ENCODE measurements around the gene HOXA13.

Gene HOXA13

DNA sequence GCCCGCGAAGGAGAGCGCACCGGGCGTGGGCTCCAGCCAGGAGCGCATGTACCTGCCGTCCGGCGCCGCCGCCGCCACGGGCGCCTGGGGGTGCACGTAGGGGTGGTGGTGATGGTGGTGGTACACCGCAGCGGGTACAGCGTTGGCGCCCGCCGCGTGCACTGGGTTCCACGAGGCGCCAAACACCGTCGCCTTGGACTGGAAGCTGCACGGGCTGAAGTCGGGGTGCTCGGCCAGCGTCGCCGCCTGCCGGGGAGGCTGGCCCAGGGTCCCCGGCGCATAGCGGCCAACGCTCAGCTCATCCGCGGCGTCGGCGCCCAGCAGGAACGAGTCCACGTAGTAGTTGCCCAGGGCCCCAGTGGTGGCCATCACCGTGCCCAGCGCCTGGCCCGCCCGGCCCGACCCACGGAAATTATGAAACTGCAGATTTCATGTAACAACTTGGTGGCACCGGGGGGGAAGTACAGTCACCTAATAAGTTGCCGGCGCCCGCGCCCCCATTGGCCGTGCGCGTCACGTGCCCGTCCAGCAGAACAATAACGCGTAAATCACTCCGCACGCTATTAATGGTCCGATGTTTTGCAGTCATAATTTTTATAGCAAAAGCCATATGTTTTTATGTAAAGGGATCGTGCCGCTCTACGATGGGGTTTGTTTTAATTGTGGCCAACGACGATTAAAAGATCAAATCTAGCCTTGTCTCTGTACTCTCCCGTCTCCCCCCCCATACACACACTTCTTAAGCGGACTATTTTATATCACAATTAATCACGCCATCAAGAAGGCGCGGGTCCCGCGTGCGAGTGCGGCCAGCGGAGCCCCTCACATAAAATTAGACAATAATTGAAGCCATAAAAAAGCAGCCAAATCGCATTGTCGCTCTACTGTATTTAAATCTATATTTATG lies 34.5 kb downstream of the HOXA13 start, which contains the start of gene HOXA9:
Gene HOXA9 (minus strand): TSS at position 449 of the 907 bp plus-strand sequence. CDS start 80 bp downstream, at position 369.
- Histone ChIP-seq H3K27me3 (peaks cover 100% of the 10 kb centered on the region), H3K36me3 (no peaks in the 10 kb centered on the region), H3K9me3 (no peaks in the 10 kb centered on the region), H3K27ac (peak within 1 kb of the TSS; percentile 4), H3K4me3 (ENCODE audit: low read depth in 1 of 2, low read length in 1 of 2) (peak within 1 kb of the TSS; percentile 54 to 68), H3K4me1 (ENCODE audit: control insufficient read depth in 1 of 2, insufficient read depth in 1 of 2, low read depth in 1 of 2, low read length in 1 of 2) (peaks cover 52 to 85% of the 10 kb centered on the region in 2 experiments)
- TF ChIP-seq, protein P1, sequence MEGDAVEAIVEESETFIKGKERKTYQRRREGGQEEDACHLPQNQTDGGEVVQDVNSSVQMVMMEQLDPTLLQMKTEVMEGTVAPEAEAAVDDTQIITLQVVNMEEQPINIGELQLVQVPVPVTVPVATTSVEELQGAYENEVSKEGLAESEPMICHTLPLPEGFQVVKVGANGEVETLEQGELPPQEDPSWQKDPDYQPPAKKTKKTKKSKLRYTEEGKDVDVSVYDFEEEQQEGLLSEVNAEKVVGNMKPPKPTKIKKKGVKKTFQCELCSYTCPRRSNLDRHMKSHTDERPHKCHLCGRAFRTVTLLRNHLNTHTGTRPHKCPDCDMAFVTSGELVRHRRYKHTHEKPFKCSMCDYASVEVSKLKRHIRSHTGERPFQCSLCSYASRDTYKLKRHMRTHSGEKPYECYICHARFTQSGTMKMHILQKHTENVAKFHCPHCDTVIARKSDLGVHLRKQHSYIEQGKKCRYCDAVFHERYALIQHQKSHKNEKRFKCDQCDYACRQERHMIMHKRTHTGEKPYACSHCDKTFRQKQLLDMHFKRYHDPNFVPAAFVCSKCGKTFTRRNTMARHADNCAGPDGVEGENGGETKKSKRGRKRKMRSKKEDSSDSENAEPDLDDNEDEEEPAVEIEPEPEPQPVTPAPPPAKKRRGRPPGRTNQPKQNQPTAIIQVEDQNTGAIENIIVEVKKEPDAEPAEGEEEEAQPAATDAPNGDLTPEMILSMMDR (IDR thresholded peaks at IDR 0.05): peak; percentile 27

DNA sequence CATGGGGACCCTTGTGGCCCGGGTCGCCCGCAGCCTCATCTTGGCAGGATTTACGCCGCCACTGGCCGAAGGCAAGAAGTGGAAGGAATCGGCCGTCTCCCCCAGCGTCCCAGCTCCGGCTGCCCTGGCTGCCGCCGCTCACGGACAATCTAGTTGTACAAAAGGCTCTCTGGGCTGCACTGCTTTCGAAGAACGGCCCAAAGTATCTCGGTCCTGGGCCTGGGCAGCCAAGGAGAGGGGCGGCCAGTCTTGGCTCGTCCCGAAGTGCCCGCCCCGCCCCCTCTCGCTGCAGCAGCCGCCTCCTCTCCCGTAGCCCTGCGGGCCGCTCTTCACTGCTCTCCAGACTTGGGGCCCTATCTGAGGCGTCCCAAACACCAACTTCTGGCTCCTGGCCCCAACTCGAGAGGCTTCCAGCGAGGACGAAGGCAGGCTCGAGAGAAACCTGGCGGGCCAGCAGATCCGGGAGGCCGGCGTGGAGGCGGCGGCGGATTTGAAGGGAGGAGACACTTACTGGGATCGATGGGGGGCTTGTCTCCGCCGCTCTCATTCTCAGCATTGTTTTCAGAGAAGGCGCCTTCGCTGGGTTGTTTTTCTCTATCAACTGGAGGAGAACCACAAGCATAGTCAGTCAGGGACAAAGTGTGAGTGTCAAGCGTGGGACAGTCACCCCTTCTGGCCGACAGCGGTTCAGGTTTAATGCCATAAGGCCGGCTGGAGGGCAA lies 35.4 kb downstream of the HOXA13 start:
- H3K27ac ChIP-seq: peak overlapping the region; percentile 4
- TF ChIP-seq, protein P1 (IDR thresholded peaks at IDR 0.05): no peak
- H3K4me3 ChIP-seq (ENCODE audit: low read depth in 1 of 2, low read length in 1 of 2): peak overlapping the region; percentile 54 to 68
- peaks cover 100% of the 10 kb centered on the region for H3K27me3 ChIP-seq
- H3K4me1 ChIP-seq (ENCODE audit: control insufficient read depth in 1 of 2, insufficient read depth in 1 of 2, low read depth in 1 of 2, low read length in 1 of 2): peaks cover 57 to 86% of the 10 kb centered on the region in 2 experiments
- H3K36me3 ChIP-seq: no peaks in the 10 kb centered on the region
- no peaks in the 10 kb centered on the region for H3K9me3 ChIP-seq

DNA sequence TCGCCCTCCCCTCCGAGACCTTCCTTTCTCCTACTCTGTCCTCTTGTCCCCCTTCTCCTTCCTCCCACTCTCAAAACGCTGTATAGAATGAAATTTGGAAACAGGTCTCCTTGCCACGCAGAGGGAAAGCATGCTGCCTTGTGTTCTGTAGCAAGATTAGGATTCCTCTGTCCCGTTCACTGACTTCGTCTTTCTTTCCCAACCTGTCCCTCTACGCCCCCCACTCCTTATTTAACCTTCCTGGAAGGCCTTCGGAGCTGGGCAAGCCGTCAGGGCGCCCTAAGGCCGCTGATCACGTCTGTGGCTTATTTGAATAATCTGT lies 35.9 kb downstream of the HOXA13 start:
- Histone ChIP-seq H3K36me3 (no peaks in the 10 kb centered on the region), H3K27me3 (peaks cover 100% of the 10 kb centered on the region), H3K4me3 (ENCODE audit: low read depth in 1 of 2, low read length in 1 of 2) (peak overlapping the region; percentile 54 to 68), H3K4me1 (ENCODE audit: control insufficient read depth in 1 of 2, insufficient read depth in 1 of 2, low read depth in 1 of 2, low read length in 1 of 2) (peaks cover 56 to 83% of the 10 kb centered on the region in 2 experiments), H3K27ac (no peak overlapping the region), H3K9me3 (no peaks in the 10 kb centered on the region)
- TF ChIP-seq, protein P1 (IDR thresholded peaks at IDR 0.05): no peak

- Histone ChIP-seq H3K9me3 (no peaks in the 10 kb centered on the region), H3K27me3 (peaks cover 100% of the 10 kb centered on the region), H3K36me3 (no peaks in the 10 kb centered on the region), H3K4me3 (ENCODE audit: low read depth in 1 of 2, low read length in 1 of 2) (peak overlapping the region in 1 of 2 experiments; percentile 68), H3K4me1 (ENCODE audit: control insufficient read depth in 1 of 2, insufficient read depth in 1 of 2, low read depth in 1 of 2, low read length in 1 of 2) (peaks cover 56 to 83% of the 10 kb centered on the region in 2 experiments), H3K27ac (no peak overlapping the region)
- TF ChIP-seq, protein P1 (IDR thresholded peaks at IDR 0.05): no peak
Observed at GRCh38 chr7:27163288-27164044, 36.4 kb downstream of the HOXA13 start.

- Histone ChIP-seq H3K4me3 (ENCODE audit: low read depth in 1 of 2, low read length in 1 of 2) (no peak overlapping the region), H3K27ac (no peak overlapping the region), H3K9me3 (no peaks in the 10 kb centered on the region), H3K27me3 (peaks cover 100% of the 10 kb centered on the region), H3K4me1 (ENCODE audit: control insufficient read depth in 1 of 2, insufficient read depth in 1 of 2, low read depth in 1 of 2, low read length in 1 of 2) (peaks cover 56 to 82% of the 10 kb centered on the region in 2 experiments), H3K36me3 (no peaks in the 10 kb centered on the region)
- TF ChIP-seq, protein P1 (IDR thresholded peaks at IDR 0.05): no peak
Observed at GRCh38 chr7:27162561-27163287, 37.2 kb downstream of the HOXA13 start.
